ENCODE results near the gene SLC9A5. TPM values are rescaled to one million over a fixed set of nuclear protein-coding genes. Genes with fewer than 3 reads are reported as not detected.
A peak's percentile ranks its signal among the peaks of the same experiment; 100 is the strongest.

SLC9A5 gene
- total and polyA plus RNA-seq, 9 of the 15 experiments (the other 6 are each of a cell fraction or from before 2014, with no cell fraction given): 0.06 to 3.1 (median 1.2) TPM

- TF ChIP-seq ZNF318 (IDR thresholded peaks at IDR 0.05; ENCODE audit: borderline replicate concordance in 1 of 2, low read depth in 1 of 2) (no peak), ZNF511 (CRISPR knock-in tag; IDR thresholded peaks at IDR 0.05) (no peak), MGA (IDR thresholded peaks at IDR 0.05) (peak; percentile 89), ZFP30 (CRISPR knock-in tag; IDR thresholded peaks at IDR 0.05; ENCODE audit: borderline replicate concordance) (no peak)
Measured at GRCh38 chr16:67248401-67249177, at the start of gene SLC9A5 (continued).

All from K562 (cell line).